Measurements from ENCODE around the gene ZNF674. TPM values are rescaled to one million over a fixed set of nuclear protein-coding genes. Genes with fewer than 3 reads are reported as not detected.

Gene ZNF674
- total RNA-seq (6.3 TPM), polyA plus RNA-seq (ENCODE audit: insufficient read depth, low read depth, low replicate concordance) (1.4 TPM)
- long read RNA-seq, donor 1: 0 reads
- long read RNA-seq, donor 2: 0 reads
- long read RNA-seq, donor 3, partial matches to known transcripts: 6 of 12 reads
- long read RNA-seq, donor 3, other reads (novel, unspliced or antisense): 6 of 12 reads
- long read RNA-seq, donor 4: 0 reads
- long read RNA-seq, donor 5: 0 reads
- long read RNA-seq, donor 6, partial matches to known transcripts: 0 of 1 reads
- long read RNA-seq, donor 6, other reads (novel, unspliced or antisense): 0 of 1 reads
- long read RNA-seq, donor 7, partial matches to known transcripts: 0 of 1 reads
- long read RNA-seq, donor 7, other reads (novel, unspliced or antisense): 1 of 1 reads
- long read RNA-seq, donor 8, partial matches to known transcripts: 17 of 17 reads
- long read RNA-seq, donor 8, other reads (novel, unspliced or antisense): 0 of 17 reads
- long read RNA-seq, donor 9: 0 reads
- long read RNA-seq, donor 10, partial matches to known transcripts: 9 of 16 reads
- long read RNA-seq, donor 10, other reads (novel, unspliced or antisense): 7 of 16 reads

DNA sequence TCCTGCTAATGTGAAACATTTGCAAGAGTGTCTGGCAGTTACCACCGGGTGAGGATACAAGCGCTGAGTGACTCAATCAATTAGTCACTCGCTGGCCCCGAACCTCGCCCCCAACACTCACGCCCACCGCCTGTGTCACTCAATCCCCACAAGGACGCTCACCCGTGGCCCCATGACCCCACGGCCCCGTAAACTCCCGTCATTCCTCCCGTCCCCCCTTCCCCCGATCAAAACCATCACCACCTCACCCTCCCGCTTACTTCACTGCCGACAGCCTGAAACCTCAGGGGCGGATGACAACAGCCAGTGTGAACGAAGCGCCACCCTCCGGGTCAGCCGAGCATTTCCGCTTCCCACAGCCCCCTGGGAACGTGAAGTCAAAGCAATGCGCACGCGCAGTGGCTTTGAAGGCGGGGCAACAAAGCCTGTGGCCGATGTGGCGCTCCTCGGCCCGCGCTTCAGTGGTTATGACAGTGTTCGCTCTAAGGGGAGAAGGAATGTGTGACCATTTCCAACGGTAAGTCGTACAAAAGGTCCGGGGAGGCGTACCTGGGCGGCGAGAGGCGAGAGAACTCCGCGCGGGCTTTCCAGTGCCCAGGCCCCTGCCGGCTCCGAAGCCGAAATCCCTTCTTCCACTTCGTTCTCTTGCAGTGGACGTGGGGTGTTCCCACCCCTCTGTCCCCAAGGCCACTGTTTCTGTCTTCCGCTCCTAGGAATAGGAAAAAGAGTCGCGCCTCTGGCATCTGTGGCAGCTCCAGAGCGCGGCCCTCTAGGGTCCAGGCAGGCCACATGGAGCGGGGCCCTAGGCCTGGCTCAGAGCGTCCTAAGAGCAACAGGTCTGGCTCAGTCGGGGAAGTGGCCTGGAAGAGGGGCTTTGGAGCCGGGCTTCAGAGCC is at the start of gene ZNF674:
Gene ZNF674, minus strand, starts transcription at position 311 of the 895 bp plus-strand sequence. CDS start 3,334 bp downstream, outside the sequence.
- Histone ChIP-seq H3K36me3 (ENCODE audit: control insufficient read depth in 2 of 3, insufficient read depth in 3 of 3, low read length in 3 of 3) (no peaks in the 10 kb centered on the region), H3K27ac (ENCODE audit: low read depth in 2 of 2, low read length in 2 of 2) (peak within 1 kb of the TSS; percentile 67 to 80), H3K9ac (ENCODE audit: low read length in 3 of 3) (peak within 1 kb of the TSS; percentile 67 to 73 (median 72)), H3K4me1 (ENCODE audit: control insufficient read depth in 2 of 3, insufficient read depth in 2 of 3, low read depth in 1 of 3, low read length in 3 of 3) (peaks cover 0 to 6% (median 2%) of the 10 kb centered on the region in 3 donors), H3K27me3 (ENCODE audit: control insufficient read depth, insufficient read depth, low read length) (no peaks in the 10 kb centered on the region), H3K4me3 (ENCODE audit: low read length in 3 of 3) (peak within 1 kb of the TSS; percentile 80 to 84 (median 82)), H3K9me3 (ENCODE audit: control insufficient read depth in 2 of 3, insufficient read depth in 1 of 3, low read length in 3 of 3) (no peaks in the 10 kb centered on the region)
- intact Hi-C loops (cut with DNase I): no loop called here
- DNase-seq: peak; percentile 94 to 96 (median 95)
- FAIRE-seq: no peak
- TF ChIP-seq, protein P1, sequence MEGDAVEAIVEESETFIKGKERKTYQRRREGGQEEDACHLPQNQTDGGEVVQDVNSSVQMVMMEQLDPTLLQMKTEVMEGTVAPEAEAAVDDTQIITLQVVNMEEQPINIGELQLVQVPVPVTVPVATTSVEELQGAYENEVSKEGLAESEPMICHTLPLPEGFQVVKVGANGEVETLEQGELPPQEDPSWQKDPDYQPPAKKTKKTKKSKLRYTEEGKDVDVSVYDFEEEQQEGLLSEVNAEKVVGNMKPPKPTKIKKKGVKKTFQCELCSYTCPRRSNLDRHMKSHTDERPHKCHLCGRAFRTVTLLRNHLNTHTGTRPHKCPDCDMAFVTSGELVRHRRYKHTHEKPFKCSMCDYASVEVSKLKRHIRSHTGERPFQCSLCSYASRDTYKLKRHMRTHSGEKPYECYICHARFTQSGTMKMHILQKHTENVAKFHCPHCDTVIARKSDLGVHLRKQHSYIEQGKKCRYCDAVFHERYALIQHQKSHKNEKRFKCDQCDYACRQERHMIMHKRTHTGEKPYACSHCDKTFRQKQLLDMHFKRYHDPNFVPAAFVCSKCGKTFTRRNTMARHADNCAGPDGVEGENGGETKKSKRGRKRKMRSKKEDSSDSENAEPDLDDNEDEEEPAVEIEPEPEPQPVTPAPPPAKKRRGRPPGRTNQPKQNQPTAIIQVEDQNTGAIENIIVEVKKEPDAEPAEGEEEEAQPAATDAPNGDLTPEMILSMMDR (IDR thresholded peaks at IDR 0.05; ENCODE audit: borderline replicate concordance, extremely low read depth, insufficient read depth): no peak

- DNase-seq (peak in 2 of 5 donors; percentile 28 to 40), FAIRE-seq (no peak)
- TF ChIP-seq, protein P1 (IDR thresholded peaks at IDR 0.05; ENCODE audit: borderline replicate concordance, extremely low read depth, insufficient read depth): no peak
- Histone ChIP-seq H3K36me3 (ENCODE audit: control insufficient read depth in 2 of 3, insufficient read depth in 3 of 3, low read length in 3 of 3) (no peaks in the 10 kb centered on the region), H3K4me1 (ENCODE audit: control insufficient read depth in 2 of 3, insufficient read depth in 2 of 3, low read depth in 1 of 3, low read length in 3 of 3) (no peaks in the 10 kb centered on the region), H3K27ac (ENCODE audit: low read depth in 2 of 2, low read length in 2 of 2) (no peak overlapping the region), H3K9ac (ENCODE audit: low read length in 3 of 3) (no peak overlapping the region), H3K9me3 (ENCODE audit: control insufficient read depth in 2 of 3, insufficient read depth in 1 of 3, low read length in 3 of 3) (no peaks in the 10 kb centered on the region), H3K27me3 (ENCODE audit: control insufficient read depth, insufficient read depth, low read length) (no peaks in the 10 kb centered on the region), H3K4me3 (ENCODE audit: low read length in 3 of 3) (no peak overlapping the region)
- intact Hi-C loops (cut with DNase I): no loop called here
These were observed 44.9 kb upstream of the ZNF674 start for GRCh38 chrX:46589977-46590723.

- no peak overlapping the region for H3K9ac ChIP-seq (ENCODE audit: low read length in 3 of 3)
- TF ChIP-seq, protein P1 (IDR thresholded peaks at IDR 0.05; ENCODE audit: borderline replicate concordance, extremely low read depth, insufficient read depth): no peak
- DNase-seq (peak in 3 of 5 donors; percentile 13 to 48 (median 27)), FAIRE-seq (no peak)
- no peaks in the 10 kb centered on the region for H3K4me1 ChIP-seq (ENCODE audit: control insufficient read depth in 2 of 3, insufficient read depth in 2 of 3, low read depth in 1 of 3, low read length in 3 of 3)
- intact Hi-C loops (cut with DNase I): no loop called here
- H3K27ac ChIP-seq (ENCODE audit: low read depth in 2 of 2, low read length in 2 of 2): no peak overlapping the region
- no peaks in the 10 kb centered on the region for H3K9me3 ChIP-seq (ENCODE audit: control insufficient read depth in 2 of 3, insufficient read depth in 1 of 3, low read length in 3 of 3)
- H3K27me3 ChIP-seq (ENCODE audit: control insufficient read depth, insufficient read depth, low read length): no peaks in the 10 kb centered on the region
- no peaks in the 10 kb centered on the region for H3K36me3 ChIP-seq (ENCODE audit: control insufficient read depth in 2 of 3, insufficient read depth in 3 of 3, low read length in 3 of 3)
- no peak overlapping the region for H3K4me3 ChIP-seq (ENCODE audit: low read length in 3 of 3)
These were observed 43.0 kb upstream of the ZNF674 start for GRCh38 chrX:46588263-46588662.
